Stimulated activated CD8-positive, alpha-beta memory T cell treated with anti-CD3 and anti-CD28 coated beads, Interleukin-4, amount 100 ng/mL, for 24 hours (primary cell): ENCODE data around the gene TEX11.
"Not testable (repeated sequence)": the region's sequence is repeated elsewhere in the genome, so short reads cannot be mapped to it uniquely, and the experiment has no call there.

ENCODE experiments used
- DNase-seq: peaks from one replicate; pipeline ENCODE4 v3.0.0-alpha.2; 2020; ENCODE audit warnings: low read depth

TEX11 gene

GRCh38 chrX:70755850-70756249, 152.7 kb downstream of the TEX11 start:
- DNase-seq: peak; percentile 41

DNA sequence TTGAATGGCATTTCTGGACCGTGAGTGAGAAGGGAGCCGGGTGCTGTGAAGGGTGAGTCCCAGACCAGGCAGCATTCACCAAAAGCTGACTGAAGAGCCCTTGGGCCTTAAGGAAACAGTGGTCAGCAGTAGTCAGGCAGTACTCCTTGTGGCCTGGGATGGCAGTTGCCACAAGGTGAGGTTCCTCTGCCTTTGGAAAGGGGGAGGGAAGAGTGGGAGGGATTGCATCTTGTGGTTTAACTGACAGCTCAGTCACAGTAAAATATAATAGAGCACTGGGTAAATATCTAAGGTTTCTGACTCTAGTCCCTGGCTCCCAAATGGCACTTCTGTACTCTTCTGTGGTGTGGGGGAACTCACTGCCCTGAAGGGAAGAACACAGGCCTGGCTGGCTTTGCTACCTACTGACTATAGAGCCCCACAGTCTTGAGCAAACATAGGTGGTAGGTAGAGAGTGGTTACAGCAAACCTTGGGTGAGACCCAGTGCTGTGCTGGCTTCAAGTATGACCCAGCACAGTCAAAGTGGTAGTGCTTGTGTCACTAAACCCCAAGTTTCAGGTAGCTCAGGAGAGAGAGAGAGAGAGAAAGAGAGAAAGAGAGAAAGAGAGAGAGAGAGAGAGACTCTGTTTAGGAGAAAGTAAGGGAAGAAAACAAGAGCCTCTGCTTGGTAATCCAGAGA, 154.2 kb downstream of the TEX11 start:
- DNase-seq: no peak

DNA sequence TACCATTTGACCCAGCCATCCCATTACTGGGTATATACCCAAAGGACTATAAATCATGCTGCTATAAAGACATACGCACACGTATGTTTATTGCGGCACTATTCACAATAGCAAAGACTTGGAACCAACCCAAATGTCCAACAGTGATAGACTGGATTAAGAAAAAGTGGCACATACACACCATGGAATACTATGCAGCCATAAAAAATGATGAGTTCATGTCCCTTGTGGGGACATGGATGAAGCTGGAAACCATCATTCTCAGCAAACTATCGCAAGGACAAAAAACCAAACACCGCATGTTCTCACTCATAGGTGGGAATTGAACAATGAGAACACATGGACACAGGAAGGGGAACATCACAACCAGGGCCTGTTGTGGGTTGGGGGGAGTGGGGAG, 174.7 kb downstream of the TEX11 start:
- not testable (repeated sequence) for DNase-seq

DNA sequence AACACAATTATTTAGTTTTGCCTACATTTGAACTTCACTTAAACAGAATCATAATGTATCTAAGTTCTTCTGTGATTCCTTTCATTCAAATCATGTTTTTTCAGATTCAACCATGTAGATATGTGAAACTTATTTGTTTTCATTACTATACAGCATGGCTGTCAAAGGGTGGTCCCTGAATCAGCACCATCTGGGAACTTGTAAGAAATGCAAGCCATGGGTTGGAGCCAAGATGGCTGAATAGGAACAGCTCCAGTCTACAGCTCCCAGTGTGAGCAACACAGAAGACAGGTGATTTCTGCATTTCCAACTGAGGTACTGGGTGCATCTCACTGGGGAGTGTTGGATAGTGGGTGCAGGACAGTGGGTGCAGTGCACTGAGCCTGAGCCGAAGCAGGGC, 180.6 kb downstream of the TEX11 start:
- DNase-seq: not testable (repeated sequence)

GRCh38 chrX:70720721-70721120, 187.8 kb downstream of the TEX11 start:
- DNase-seq: no peak

- DNase-seq: not testable (repeated sequence)
These were observed 197.2 kb downstream of the TEX11 start for GRCh38 chrX:70711336-70711735.

- no peak for DNase-seq
These were observed 214.0 kb downstream of the TEX11 start for GRCh38 chrX:70694339-70695122.

GRCh38 chrX:70679455-70679854, 229.1 kb downstream of the TEX11 start:
- not testable (repeated sequence) for DNase-seq

DNA sequence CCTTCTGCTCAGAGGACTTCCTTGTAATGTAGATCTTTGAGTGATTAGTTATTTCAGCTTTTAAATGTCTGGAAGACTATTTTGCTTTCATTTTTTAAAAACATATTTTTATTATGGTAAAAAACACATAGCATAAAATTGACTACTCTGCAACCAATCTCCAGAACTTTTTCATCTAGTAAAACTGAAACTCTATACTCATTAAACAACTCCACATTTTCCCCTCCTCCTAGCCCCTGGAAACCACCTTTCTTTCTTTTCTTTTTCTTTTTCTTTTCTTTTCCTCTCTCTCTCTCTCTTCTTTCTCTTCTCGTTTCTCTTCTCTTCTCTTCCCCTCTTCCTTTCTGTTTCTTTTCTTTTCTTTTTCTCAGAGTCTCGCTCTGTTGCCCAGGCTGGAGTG, 233.2 kb downstream of the TEX11 start:
- DNase-seq: no peak

- no peak for DNase-seq
These were observed 236.2 kb downstream of the TEX11 start for GRCh38 chrX:70672326-70672725.

- no peak for DNase-seq
These were observed 239.4 kb downstream of the TEX11 start for GRCh38 chrX:70669120-70669519.

DNA sequence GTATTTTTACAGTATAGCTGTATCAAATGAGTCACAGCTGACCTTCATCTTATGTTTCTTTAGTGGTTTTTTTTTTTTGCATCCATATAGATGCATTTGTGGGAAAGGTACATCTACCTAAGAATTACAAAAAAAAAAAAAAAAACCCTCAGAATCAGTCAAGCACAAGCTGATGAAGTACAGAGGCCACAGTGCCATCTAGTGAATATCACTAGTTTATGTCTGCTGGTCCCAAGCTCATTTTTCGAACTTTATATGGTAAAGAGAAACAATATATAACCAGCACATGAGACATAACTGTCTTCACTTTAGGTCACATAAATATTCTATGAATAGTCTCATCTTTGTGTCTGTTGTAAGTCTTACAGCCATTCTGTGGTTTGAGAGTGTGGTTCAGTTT, 243.8 kb downstream of the TEX11 start:
- DNase-seq: no peak

DNA sequence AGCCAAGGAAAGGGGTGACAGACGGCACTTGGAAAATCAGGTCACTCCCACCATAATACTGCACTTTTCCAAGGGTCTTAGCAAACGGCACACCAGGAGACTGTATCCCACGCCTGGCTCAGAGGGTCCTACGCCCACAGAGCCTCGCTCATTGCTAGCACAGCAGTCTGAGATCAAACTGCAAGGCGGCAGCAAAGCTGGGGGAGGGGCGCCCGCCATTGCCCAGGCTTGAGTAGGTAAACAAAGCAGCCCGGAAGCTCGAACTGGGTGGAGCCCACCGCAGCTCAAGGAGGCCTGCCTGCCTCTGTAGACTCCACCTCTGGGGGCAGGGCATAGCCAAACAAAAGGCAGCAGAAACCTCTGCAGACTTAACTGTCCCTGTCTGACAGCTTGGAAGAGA, 247.4 kb downstream of the TEX11 start:
- DNase-seq: not testable (repeated sequence)

DNA sequence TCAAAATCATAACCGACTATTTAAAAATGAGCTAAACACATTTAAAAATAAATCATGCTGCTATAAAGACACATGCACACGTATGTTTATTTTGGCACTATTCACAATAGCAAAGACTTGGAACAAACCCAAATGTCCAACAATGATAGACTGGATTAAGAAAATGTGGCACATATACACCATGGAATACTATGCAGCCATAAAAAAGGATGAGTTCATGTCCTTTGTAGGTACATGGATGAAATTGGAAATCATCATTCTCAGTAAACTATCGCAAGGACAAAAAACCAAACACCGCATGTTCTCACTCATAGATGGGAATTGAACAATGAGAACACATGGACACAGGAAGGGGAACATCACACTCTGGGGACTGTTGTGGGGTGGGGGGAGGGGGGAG, 251.0 kb downstream of the TEX11 start:
- not testable (repeated sequence) for DNase-seq

DNA sequence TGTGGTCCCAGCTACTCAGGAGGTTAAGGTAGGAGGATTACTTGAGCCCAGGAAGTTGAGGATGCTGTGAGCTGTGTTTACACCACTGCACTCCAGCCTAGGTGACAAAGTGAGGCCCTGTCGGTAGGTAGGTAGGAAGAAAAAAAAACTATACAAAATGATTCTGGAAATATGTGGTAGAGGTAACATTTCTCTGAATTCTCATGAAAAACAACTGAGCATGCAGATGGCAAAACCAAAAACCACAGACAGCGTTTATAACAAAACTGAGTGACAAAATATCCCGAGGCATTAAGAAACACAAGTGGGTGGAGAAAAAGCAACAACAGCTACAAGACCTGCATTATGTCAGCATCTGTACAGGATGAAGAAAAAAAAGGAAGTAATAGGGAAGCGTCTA, 252.2 kb downstream of the TEX11 start:
- no peak for DNase-seq

DNA sequence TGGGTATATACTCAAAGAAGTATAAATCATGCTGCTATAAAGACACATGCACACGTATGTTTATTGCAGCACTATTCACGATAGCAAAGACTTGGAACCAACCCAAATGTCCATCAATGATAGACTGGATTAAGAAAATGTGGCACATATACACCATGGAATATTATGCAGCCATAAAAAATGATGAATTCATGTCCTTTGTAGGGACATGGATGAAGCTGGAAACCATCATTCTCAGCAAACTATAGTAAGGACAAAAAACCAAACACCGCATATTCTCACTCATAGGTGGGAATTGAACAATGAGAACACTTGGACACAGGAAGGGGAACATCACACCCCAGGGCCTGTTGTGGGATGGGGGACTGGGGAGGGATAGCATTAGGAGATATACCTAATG, 260.6 kb downstream of the TEX11 start:
- DNase-seq: not testable (repeated sequence)

- no peak for DNase-seq
These were observed 272.3 kb downstream of the TEX11 start for GRCh38 chrX:70636218-70636617.

- DNase-seq: no peak
These were observed 272.8 kb downstream of the TEX11 start for GRCh38 chrX:70635669-70636068.

GRCh38 chrX:70635227-70635626, 273.3 kb downstream of the TEX11 start:
- DNase-seq: no peak

GRCh38 chrX:70621743-70622142, 286.8 kb downstream of the TEX11 start:
- no peak for DNase-seq

GRCh38 chrX:70618467-70618866, 290.0 kb downstream of the TEX11 start:
- no peak for DNase-seq

DNA sequence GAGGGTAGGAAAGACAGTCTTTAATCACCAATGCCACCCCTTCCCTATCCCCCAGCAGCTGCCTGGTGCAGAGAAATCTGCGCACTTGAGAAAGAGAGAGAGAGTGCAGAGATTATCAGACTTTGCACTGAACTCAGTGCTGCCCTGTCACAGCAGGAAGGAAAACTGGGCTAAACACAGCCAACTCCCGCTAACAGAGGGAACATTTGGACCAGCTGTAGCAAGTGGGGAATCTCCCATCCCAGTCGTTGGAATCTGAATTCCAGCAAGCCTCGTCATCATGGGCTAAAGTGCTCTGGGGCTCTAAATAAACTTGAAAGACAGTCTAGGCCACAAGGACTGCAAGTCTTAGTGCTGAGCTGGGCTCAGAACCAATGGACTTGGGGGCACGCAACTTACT, 295.2 kb downstream of the TEX11 start:
- no peak for DNase-seq

GRCh38 chrX:70605352-70605751, 303.2 kb downstream of the TEX11 start:
- DNase-seq: no peak

- no peak for DNase-seq
These were observed 316.4 kb downstream of the TEX11 start for GRCh38 chrX:70592091-70592490.
